Measurements from ENCODE around the gene LPCAT4.
A peak's percentile ranks its signal among the peaks of the same experiment; 100 is the strongest.
"Not testable (repeated sequence)": the region's sequence is repeated elsewhere in the genome, so short reads cannot be mapped to it uniquely, and the experiment has no call there.

The LPCAT4 gene, protein sequence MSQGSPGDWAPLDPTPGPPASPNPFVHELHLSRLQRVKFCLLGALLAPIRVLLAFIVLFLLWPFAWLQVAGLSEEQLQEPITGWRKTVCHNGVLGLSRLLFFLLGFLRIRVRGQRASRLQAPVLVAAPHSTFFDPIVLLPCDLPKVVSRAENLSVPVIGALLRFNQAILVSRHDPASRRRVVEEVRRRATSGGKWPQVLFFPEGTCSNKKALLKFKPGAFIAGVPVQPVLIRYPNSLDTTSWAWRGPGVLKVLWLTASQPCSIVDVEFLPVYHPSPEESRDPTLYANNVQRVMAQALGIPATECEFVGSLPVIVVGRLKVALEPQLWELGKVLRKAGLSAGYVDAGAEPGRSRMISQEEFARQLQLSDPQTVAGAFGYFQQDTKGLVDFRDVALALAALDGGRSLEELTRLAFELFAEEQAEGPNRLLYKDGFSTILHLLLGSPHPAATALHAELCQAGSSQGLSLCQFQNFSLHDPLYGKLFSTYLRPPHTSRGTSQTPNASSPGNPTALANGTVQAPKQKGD

GRCh38 chr15:34367101-34368081 lies at the start of gene LPCAT4:
LPCAT4 (minus strand) TSS chr15:34367196; CDS start chr15:34367100, 96 bp downstream.
- peak; percentile 92 for DNase-seq

DNA sequence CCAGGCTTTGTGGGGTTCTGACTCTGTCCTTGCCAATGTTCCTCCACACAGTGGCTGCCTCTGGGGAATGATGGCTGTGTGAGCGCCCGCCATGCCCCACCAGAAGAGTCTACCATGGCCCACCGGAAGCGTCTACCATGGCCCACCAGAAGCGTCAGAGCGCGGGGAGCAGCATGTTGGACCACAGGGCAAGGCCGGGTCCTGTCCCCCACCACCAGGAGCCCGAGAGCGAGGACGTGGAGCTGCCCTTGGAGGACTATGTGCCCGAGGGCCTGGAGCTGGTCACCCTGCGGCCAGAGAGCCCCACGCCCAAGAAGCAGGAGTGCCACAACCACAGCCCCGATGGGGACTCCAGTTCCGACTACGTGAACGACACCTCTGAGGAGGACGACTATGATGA lies 42.5 kb upstream of the LPCAT4 start:
- DNase-seq, result not testable (repeated sequence)

- DNase-seq, result not testable (repeated sequence)
These were observed 42.0 kb upstream of the LPCAT4 start for GRCh38 chr15:34408973-34409372.

DNA sequence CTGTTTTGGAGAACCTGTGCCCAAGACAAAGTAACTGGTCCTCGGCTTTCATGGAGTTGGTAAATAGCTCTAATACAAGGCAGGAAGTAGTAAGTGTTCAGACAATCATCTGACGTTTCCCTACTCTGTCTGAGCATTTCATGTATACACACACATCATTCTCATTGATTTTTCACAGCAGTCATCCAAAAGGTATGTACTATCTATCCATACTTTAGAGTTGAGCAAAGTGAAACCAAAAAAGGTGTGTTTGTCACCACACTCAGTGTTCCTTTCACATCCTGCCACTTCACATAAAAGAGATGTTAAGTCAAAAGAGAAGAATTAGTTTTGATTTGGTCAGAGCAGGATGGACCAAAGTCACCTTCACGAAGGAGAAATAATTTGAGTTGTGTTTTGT lies 36.9 kb upstream of the LPCAT4 start:
- not testable (repeated sequence) for DNase-seq

- not testable (repeated sequence) for DNase-seq
These were observed 36.2 kb upstream of the LPCAT4 start for GRCh38 chr15:34403160-34403598.

- not testable (repeated sequence) for DNase-seq
These were observed 30.8 kb upstream of the LPCAT4 start for GRCh38 chr15:34397637-34398259.

DNA sequence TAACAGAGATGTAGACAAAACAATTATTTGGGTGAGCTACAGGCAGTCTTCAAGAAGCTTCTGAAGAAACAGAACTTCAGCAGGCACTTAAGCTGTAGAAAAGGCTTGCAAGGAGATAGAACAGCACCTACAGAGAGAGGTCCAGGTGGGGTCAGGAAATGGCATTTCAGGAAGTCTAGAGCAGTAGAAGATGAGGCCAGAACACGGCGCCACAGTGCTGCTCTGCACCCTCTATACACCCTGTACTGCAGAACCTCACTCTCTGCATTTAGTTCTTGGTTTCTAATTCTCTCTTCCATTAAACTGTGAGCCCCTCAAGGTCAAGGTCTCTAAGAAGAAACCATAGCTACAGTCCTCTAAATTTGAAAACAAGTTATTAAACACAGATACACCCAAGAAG lies 26.0 kb upstream of the LPCAT4 start:
- not testable (repeated sequence) for DNase-seq

- DNase-seq, result not testable (repeated sequence)
These were observed 22.6 kb upstream of the LPCAT4 start for GRCh38 chr15:34389594-34390086.

DNA sequence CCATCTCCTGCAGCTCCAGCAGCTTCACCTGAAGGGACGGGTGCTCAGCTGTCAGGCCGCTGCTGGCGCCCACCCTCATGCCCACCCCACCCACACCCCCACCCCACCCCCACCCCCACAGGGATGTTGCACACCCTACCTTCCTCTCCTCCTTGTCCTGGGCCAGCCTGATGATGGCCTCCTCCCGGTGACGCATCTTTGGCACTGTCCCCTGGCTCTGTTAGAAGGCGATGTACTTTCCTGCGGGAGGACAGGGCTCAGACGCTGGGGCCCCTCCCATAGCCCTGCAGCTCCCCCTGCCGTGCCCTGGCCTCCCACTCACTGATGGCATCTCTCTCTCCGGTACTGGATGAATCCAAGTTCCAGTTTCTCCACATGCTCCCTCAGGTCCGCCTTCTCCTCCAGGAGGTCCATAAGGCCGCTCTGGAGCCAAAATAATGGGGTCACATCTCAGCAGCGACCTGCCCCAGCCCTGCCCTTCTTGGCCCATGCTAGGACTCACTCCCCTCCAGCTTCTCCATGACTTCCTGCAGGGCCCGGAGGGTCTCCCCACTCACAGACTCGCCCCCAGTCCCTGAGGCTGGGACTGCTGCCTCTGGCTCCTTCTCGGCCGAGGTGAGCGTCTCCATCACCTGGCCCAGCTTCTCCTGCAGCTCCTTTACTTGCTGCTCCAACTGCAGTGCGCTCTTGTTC lies 15.0 kb upstream of the LPCAT4 start:
- not testable (repeated sequence) for DNase-seq

- not testable (repeated sequence) for DNase-seq
These were observed 13.5 kb upstream of the LPCAT4 start for GRCh38 chr15:34380491-34380890.

DNA sequence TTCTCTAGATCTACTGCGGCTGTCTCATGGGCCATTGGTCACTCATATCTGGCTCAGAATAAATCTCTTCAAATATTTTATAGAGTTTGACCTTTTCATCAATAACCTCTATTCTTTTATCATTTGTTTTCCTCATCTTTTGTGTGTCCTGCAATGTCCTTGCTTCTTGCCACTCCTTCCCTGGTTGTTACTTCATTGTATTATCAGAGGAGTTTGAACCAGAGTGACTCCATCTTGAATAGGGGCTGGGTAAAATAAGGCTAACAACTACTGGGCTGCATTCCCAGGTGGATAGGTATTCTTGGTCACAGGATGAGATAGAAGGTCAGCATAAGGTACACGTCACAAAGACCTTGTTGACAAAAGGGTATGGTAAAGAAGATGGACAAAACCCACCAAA lies 9.9 kb upstream of the LPCAT4 start:
- no peak for DNase-seq

DNA sequence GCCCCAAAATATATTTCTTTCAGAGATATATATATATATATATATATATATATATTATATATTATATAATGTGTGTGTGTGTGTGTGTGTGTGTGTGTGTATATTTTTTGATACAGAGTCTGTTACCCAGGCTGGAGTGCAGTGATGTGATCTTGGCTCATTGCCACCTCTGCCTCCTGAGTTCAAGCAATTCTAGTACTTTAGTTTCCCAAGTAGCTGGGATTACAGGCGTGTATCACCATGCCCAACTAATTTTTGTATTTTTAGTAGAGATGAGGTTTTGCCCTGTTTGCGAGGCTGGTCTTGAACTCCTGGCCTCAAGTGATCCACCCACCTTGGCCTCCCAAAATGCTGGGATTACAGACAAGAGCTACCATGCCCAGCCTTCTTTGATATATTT lies 8.5 kb upstream of the LPCAT4 start:
- DNase-seq, result not testable (repeated sequence)

DNA sequence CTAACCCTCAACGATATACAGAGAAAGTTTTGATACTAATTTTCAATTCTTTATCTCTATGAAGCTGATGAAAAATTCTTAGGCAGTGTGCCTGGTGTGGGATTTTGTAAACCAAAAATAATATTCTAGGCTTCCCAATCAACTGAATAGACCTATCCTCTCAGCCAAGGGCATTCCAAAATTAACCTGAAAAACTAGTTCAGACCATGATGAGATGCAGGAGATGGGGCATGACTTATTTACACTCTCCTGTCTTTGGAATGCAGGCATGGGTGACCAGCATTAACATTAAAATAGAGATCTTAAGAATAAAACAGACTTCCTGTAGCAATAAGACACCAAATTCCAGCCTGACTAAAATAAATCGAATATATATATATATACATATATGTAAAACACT lies 7.8 kb upstream of the LPCAT4 start:
- DNase-seq, result no peak

DNA sequence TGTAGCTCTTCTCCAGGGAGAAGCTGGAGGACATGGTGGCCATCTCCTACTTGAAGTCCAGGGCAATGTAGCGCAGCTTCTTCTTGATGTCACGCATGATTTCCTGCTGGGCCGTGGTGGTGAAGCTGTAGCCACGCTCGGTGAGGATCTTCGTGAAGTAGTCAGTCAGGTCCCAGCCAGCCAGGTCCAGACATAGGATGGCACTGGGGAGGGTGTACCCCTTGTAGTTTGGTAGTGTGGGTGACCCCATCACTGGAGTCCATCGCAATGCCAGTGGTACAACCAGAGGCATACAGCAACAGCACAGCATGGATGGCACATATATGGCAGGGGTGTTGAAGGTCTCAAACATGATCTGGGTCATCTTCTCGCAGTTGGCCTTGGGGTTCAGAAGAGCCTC lies 7.0 kb upstream of the LPCAT4 start:
- no peak for DNase-seq

DNA sequence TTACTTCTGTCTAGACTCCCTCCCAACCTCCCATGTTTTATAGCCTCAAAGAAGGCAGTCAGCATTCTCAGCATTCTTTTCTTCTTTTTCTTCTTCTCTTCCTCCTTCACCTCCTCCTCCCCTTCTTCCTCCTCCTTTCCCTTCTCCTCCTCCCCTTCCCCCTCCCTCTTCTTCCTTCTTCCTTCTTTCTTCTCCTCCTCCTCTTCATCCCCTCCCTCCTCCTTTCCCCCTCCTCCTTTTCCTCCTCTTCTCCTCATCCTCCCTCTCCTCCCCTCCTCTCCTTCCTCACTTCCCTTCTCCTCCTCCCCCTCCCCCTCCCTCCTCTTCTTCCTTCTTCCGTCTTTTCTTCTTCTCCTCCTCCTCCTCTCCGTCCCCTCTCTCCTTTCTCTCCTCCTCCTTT lies 3.6 kb upstream of the LPCAT4 start:
- no peak for DNase-seq

- no peak for DNase-seq
These were observed 3.1 kb upstream of the LPCAT4 start for GRCh38 chr15:34370129-34370528.

- peak; percentile 20 for DNase-seq
These were observed 528 bp downstream of the LPCAT4 start for GRCh38 chr15:34366271-34367065.

DNA sequence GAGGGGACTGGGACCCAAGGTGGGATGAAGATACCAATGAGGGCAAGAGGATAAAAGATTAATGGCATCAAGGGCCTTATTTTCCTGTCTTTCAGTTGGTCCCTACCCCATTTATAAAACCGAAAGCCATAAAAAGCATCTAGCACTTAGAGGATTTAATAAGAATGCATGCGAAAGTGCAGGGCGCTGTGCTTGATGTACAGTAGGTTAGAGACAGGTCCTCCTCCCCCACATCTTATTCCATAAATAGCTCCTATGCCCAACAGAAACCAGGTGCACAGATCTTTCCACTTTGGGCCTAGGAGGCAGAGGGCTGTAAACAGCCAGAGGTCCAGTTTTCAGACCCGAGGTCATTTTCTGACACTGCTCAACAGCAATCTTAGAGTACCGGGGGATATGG lies 1.2 kb downstream of the LPCAT4 start:
- no peak for DNase-seq

GRCh38 chr15:34365091-34365825 lies 1.7 kb downstream of the LPCAT4 start:
- DNase-seq, result no peak

GRCh38 chr15:34364041-34364440 lies 3.0 kb downstream of the LPCAT4 start:
- DNase-seq, result no peak
